ENCODE results near the gene ZFC3H1.

DNA sequence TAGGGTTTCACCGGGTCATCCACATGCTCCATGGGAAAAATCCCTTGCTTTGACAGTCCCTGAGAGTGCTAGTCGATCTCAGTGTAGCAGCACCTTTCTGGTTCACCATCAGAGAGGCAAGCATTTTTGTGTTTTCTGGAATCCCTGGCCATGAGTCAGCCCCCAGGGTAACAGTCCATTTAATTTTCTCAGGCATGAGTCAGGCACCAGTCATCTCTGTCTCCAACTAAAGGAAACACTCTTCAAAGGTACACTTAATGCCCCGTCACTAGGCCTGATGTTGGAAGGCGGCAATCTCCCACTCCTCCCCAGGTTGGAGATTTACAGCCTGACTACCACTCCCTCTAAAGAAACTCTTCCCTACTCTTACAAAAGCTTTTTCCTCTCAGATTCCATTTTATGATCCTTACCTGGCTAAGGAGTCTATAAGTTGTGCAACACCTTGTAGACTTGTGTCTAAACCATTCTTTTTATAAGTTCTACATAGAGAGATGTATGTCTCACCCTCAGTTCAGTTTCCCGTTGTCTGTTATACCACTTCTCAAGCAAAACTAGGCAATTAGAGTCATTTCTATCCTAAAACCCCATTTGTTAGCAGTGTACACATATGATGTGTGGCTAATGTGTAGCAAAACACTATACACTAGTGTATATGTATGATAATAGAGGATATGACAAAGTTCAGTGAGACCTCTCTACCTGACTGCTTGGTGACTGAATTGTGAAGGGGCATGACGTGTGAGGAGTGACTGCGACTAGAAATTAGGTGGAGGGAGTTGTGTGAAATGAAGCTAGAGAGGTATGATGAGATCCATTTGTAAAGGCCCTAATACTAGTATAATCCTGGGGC lies 46.9 kb upstream of the ZFC3H1 start:
- TF ChIP-seq, protein P1, sequence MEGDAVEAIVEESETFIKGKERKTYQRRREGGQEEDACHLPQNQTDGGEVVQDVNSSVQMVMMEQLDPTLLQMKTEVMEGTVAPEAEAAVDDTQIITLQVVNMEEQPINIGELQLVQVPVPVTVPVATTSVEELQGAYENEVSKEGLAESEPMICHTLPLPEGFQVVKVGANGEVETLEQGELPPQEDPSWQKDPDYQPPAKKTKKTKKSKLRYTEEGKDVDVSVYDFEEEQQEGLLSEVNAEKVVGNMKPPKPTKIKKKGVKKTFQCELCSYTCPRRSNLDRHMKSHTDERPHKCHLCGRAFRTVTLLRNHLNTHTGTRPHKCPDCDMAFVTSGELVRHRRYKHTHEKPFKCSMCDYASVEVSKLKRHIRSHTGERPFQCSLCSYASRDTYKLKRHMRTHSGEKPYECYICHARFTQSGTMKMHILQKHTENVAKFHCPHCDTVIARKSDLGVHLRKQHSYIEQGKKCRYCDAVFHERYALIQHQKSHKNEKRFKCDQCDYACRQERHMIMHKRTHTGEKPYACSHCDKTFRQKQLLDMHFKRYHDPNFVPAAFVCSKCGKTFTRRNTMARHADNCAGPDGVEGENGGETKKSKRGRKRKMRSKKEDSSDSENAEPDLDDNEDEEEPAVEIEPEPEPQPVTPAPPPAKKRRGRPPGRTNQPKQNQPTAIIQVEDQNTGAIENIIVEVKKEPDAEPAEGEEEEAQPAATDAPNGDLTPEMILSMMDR (IDR thresholded peaks at IDR 0.05), result no peak
- TF ChIP-seq POLR2A (IDR thresholded peaks at IDR 0.05), result no peak
